Stomach (tissue), 9 donors: ENCODE results near the gene AKR1C1. TPM values are rescaled to one million over a fixed set of nuclear protein-coding genes. Genes with fewer than 3 reads are reported as not detected.
A peak's percentile ranks its signal among the peaks of the same experiment; 100 is the strongest.
"Not testable (repeated sequence)": the region's sequence is repeated elsewhere in the genome, so short reads cannot be mapped to it uniquely, and the experiment has no call there.

Experiments
- DNase-seq, 2 donors: peaks; one replicate each; pipeline versions ENCODE4 v3.0.0 to v3.0.0-alpha.2; 2013 to 2019
- H3K27ac ChIP-seq, 5 donors: fragments of 200-600 bp in 4 of 5; sonication (generic) in 4 of 5; one replicate each; pipeline ENCODE4 v1.5.1; 2013 to 2019; ENCODE audit warnings: mild to moderate bottlenecking in 1 of 5, moderate library complexity in 1 of 5
- H3K27me3 ChIP-seq, 3 donors: fragments of 200-600 bp; sonication (generic); one replicate each; pipeline ENCODE4 v1.5.1; 2017 to 2019; ENCODE audit warnings: mixed run types in 1 of 3
- H3K36me3 ChIP-seq, 4 donors: fragments of 200-600 bp; sonication (generic); 1 replicate in 3 of 4; 2 replicates in 1 of 4; pipeline ENCODE4 v1.5.1; 2016 to 2019
- H3K4me1 ChIP-seq, 4 donors: fragments of 200-600 bp; sonication (generic); one replicate each; pipeline ENCODE4 v1.5.1; 2016 to 2019
- H3K4me3 ChIP-seq, 4 donors: fragments of 200-600 bp; sonication (generic) in 3 of 4; one replicate each; pipeline ENCODE4 v1.5.1; 2016 to 2019; ENCODE audit warnings: mild to moderate bottlenecking in 1 of 4
- H3K9me3 ChIP-seq, 4 donors: fragments of 200-600 bp; sonication (generic); one replicate each; pipeline ENCODE4 v1.5.1; 2016 to 2019
- EP300 ChIP-seq: sonication (generic); formaldehyde crosslinking; IDR thresholded peaks from one replicate; pipeline ENCODE4 v1.6.1; 2017; ENCODE audit warnings: antibody characterized with exemption
- POLR2A ChIP-seq, 4 donors: fragments of 450-650 bp; IDR thresholded peaks; one replicate each; pipeline ENCODE4 v1.6.1; 2016; ENCODE audit warnings: antibody characterized with exemption in 4 of 4, control low read depth in 2 of 4, mild to moderate bottlenecking in 1 of 4, moderate library complexity in 1 of 4
- POLR2AphosphoS5 ChIP-seq, 3 donors: sonication (generic); formaldehyde crosslinking; IDR thresholded peaks; one replicate each; pipeline ENCODE4 v1.6.1; 2016; ENCODE audit warnings: antibody characterized with exemption in 3 of 3
- whole genome bisulfite sequencing, 5 donors: extraction: QIAGEN DNeasy Blood & Tissue Kit in 3 of 5; methylation state at CpG; one replicate each; pipeline versions ENCODE4 v1.1.5 to v1.1.7; 2013 to 2018; 5-methylcytosine and 5-hydroxymethylcytosine counted together
- intact Hi-C: fragments of 100-400 bp; cut with DNase I; formaldehyde crosslinking; loops from one replicate; pipeline ENCODE4 v1.15.1; 2023; ENCODE audit warnings: low total_unique reads
- polyA plus RNA-seq, 3 donors: library from polyadenylated mRNA; stranded (reverse); fragments of 200-250 nt; gene quantifications; one replicate each; pipeline ENCODE4 v1.2.3, GENCODE V29; 2013
- total RNA-seq, 5 donors: library from RNA; depleted of rRNA; stranded (reverse); fragments of >200 nt; gene quantifications; one replicate each; pipeline versions ENCODE4 v1.1.0 to v1.2.3, GENCODE V29; 2014 to 2016
- TF ChIP-seq, protein P1 (sequence below), 7 experiments: fragments of 450-650 bp in 4 of 7; fragments of 200-600 bp in 3 of 7; sonication (generic) in 3 of 7; IDR thresholded peaks; one replicate each; pipeline ENCODE4 v1.5.1; 2016 to 2019; ENCODE audit warnings: antibody characterized with exemption in 7 of 7, control low read depth in 2 of 7, mild to moderate bottlenecking in 1 of 7
- donor health status: healthy with polysubstance abuse.
- donor health status: Bipolar disorder and iron deficiency.
- donor health status: healthy.

Gene AKR1C1
- total and polyA plus RNA-seq, 8 donors, result 17.4 to 378 (median 91.1) TPM

GRCh38 chr10:4967189-4967588 lies 4.0 kb downstream of the AKR1C1 start:
- Histone ChIP-seq H3K36me3 (peaks cover 9 to 33% (median 24%) of the 10 kb centered on the region in 4 donors), H3K4me3 (peak overlapping the region in 2 of 4 donors; percentile 11 to 22), H3K4me1 (peaks cover 0 to 17% (median 2%) of the 10 kb centered on the region in 4 donors)
- H3K9me3 ChIP-seq, H3K27me3 ChIP-seq, intact Hi-C loops, H3K27ac ChIP-seq, DNase-seq: not testable (repeated sequence)
- WGBS, 5 donors, result 92 to 94% (median 93%) methylated on average over 3 of the region's 3 CpGs

DNA sequence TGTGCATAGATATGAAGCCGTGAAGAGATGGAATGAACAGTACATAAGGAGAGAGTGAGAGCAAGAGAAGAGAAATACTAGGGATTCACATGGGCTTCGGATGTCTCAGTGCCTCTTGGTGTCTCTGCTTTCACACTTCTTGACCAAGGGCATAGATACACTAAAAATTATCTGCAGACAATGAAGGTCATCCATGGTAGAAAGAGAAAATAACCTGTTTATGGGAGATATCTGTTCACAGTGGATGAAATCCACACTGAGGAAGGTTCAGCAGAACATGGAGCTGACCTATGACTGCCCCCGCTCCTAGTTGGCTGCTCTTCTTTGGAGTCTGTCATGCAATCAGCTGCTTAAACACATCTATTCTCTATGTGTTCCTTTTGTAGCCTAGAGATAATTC lies 6.1 kb downstream of the AKR1C1 start:
- H3K4me3 ChIP-seq, H3K27me3 ChIP-seq, H3K27ac ChIP-seq, H3K9me3 ChIP-seq, DNase-seq, intact Hi-C loops: not testable (repeated sequence)
- Histone ChIP-seq H3K4me1 (peaks cover 0 to 13% (median 2%) of the 10 kb centered on the region in 4 donors), H3K36me3 (peaks cover 9 to 44% (median 37%) of the 10 kb centered on the region in 4 donors)
- 92 to 97% (median 97%) methylated on average over 3 of the region's 3 CpGs for WGBS, 5 donors

DNA sequence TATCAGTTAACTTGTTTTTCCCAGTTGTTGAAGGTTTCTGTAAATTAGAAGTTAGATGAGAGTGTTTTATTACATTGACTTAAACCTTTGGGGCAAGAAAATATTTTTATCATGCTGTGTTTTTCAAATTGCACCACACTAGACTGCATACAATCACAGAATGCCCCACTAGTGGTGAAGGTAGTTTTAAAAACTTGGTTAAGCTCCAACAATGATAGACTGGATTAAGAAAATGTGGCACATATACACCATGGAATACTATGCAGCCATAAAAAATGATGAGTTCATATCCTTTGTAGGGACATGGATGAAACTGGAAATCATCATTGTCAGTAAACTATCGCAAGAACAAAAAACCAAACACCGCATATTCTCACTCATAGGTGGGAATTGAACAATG lies 7.1 kb downstream of the AKR1C1 start:
- H3K27me3 ChIP-seq, H3K27ac ChIP-seq, intact Hi-C loops, H3K4me3 ChIP-seq, DNase-seq, H3K9me3 ChIP-seq, H3K4me1 ChIP-seq: not testable (repeated sequence)
- peaks cover 9 to 44% (median 37%) of the 10 kb centered on the region in 4 donors for H3K36me3 ChIP-seq
- WGBS, 5 donors, result 91 to 100% (median 95%) methylated on average over 2 of the region's 2 CpGs

DNA sequence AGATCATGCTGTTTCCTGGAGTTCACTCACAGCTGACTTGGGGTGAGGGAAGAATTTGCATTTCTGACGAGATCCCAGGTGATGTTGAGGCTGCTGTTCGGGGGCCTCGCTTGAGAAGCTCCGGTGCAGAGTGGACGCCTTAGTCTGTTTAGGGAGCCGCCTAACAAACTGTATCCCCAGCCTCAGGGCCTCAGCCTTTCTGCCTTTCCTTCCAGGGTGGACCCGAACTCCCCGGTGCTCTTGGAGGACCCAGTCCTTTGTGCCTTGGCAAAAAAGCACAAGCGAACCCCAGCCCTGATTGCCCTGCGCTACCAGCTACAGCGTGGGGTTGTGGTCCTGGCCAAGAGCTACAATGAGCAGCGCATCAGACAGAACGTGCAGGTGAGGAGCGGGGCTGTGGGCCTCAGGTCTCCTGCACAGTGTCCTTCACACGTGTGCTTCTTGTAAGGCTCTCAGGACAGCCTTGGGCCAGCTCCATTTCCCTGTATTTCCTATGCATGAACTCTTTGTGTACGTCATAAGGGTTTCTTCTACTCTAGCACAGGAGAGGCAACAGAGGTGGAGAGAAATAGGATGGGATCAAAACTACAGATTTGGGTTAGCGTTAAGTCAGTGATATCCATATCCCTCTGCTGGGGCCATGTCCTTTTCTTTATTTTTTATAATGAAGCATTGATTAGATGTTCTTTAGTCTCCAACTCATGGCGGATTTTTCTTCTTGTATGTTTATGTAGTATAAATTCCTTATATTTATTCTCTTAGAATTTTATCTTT lies 9.3 kb downstream of the AKR1C1 start:
- H3K27ac ChIP-seq, H3K4me3 ChIP-seq, H3K27me3 ChIP-seq, intact Hi-C loops, DNase-seq, H3K9me3 ChIP-seq, H3K4me1 ChIP-seq: not testable (repeated sequence)
- H3K36me3 ChIP-seq, result peaks cover 9 to 52% (median 48%) of the 10 kb centered on the region in 4 donors
- WGBS, 5 donors, result 92 to 97% (median 96%) methylated on average over 8 to 15 of the region's 18 CpGs

GRCh38 chr10:4973294-4973693 lies 10.1 kb downstream of the AKR1C1 start:
- H3K4me1 ChIP-seq, intact Hi-C loops, H3K27me3 ChIP-seq, H3K4me3 ChIP-seq, DNase-seq, H3K27ac ChIP-seq, H3K9me3 ChIP-seq: not testable (repeated sequence)
- H3K36me3 ChIP-seq, result peaks cover 9 to 53% (median 50%) of the 10 kb centered on the region in 4 donors
- 86 to 100% (median 97%) methylated on average over 1 of the region's 1 CpG for WGBS, 5 donors

GRCh38 chr10:4974400-4974799 lies 11.2 kb downstream of the AKR1C1 start:
- H3K4me1 ChIP-seq, H3K27ac ChIP-seq, H3K9me3 ChIP-seq, DNase-seq, H3K4me3 ChIP-seq, intact Hi-C loops, H3K27me3 ChIP-seq: not testable (repeated sequence)
- peaks cover 3 to 50% (median 49%) of the 10 kb centered on the region in 4 donors for H3K36me3 ChIP-seq

DNA sequence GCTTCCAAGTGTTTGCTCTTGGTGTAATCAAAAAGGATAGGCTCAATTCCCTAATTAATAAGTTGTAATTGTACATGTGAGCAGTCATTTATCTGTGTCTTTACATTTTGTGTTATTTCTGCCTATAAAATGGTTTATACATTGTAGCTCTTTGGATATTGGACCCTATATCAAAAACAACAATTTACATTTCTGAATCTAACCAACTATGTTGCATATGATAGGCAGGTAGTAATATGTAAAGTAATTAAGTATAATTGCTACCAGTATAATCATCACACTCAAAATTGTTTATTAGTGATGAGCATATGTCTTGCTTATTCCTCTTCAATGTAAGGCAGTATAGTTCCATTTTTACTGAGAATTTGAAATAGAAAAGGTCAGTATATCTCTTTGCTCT lies 13.8 kb downstream of the AKR1C1 start:
- peaks cover 3 to 41% (median 40%) of the 10 kb centered on the region in 4 donors for H3K36me3 ChIP-seq
- H3K27me3 ChIP-seq, result no peaks in the 10 kb centered on the region
- no peak overlapping the region for H3K4me3 ChIP-seq
- no peak for TF ChIP-seq POLR2AphosphoS5 (IDR thresholded peaks at IDR 0.05)
- TF ChIP-seq, protein P1, sequence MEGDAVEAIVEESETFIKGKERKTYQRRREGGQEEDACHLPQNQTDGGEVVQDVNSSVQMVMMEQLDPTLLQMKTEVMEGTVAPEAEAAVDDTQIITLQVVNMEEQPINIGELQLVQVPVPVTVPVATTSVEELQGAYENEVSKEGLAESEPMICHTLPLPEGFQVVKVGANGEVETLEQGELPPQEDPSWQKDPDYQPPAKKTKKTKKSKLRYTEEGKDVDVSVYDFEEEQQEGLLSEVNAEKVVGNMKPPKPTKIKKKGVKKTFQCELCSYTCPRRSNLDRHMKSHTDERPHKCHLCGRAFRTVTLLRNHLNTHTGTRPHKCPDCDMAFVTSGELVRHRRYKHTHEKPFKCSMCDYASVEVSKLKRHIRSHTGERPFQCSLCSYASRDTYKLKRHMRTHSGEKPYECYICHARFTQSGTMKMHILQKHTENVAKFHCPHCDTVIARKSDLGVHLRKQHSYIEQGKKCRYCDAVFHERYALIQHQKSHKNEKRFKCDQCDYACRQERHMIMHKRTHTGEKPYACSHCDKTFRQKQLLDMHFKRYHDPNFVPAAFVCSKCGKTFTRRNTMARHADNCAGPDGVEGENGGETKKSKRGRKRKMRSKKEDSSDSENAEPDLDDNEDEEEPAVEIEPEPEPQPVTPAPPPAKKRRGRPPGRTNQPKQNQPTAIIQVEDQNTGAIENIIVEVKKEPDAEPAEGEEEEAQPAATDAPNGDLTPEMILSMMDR (IDR thresholded peaks at IDR 0.05), result no peak
- no peak for TF ChIP-seq EP300
- no peak for TF ChIP-seq POLR2A (IDR thresholded peaks at IDR 0.05)
- H3K27ac ChIP-seq, result no peak overlapping the region
- no peaks in the 10 kb centered on the region for H3K9me3 ChIP-seq
- intact Hi-C loops, result no loop called here
- peaks cover 0 to 14% (median 8%) of the 10 kb centered on the region in 4 donors for H3K4me1 ChIP-seq
- DNase-seq, result no peak
